CD4-positive, CD25-positive, alpha-beta regulatory T cell (primary cell): Measurements from ENCODE around the gene SNX6. TPM values are rescaled to one million over a fixed set of nuclear protein-coding genes. Genes with fewer than 3 reads are reported as not detected.
"Not testable (repeated sequence)": the region's sequence is repeated elsewhere in the genome, so short reads cannot be mapped to it uniquely, and the experiment has no call there.

ENCODE experiments used
- ATAC-seq, 2 donors: fragments of 150-1000 bp; cut with Tn5 transposase; one replicate each; pipeline ENCODE4 v1.10.0; 2021; ENCODE audit warnings: low read depth in 2 of 2, moderate number of reproducible peaks in 2 of 2, moderate library complexity in 1 of 2
- DNase-seq, 3 donors: peaks; one replicate each; pipeline versions ENCODE4 v3.0.0 to v3.0.0-alpha.2; 2012 to 2022; ENCODE audit warnings: mixed read lengths in 1 of 3
- H3K27ac ChIP-seq: one replicate; pipeline ENCODE4 v1.7.0; 2013; ENCODE audit warnings: mild to moderate bottlenecking, low read length; ENCODE audit not compliant: insufficient read depth, poor library complexity, severe bottlenecking
- H3K27me3 ChIP-seq: one replicate; pipeline ENCODE4 v1.7.0; 2013; ENCODE audit warnings: low read length; ENCODE audit not compliant: control insufficient read depth, insufficient read depth
- H3K36me3 ChIP-seq: one replicate; pipeline ENCODE4 v1.7.0; 2013; ENCODE audit warnings: mild to moderate bottlenecking, low read length, moderate library complexity; ENCODE audit not compliant: control insufficient read depth, insufficient read depth
- H3K4me1 ChIP-seq: 2 replicates; pipeline ENCODE4 v1.7.0; 2013; ENCODE audit warnings: mild to moderate bottlenecking, low read length; ENCODE audit not compliant: insufficient read depth, control insufficient read depth, poor library complexity, severe bottlenecking
- H3K4me3 ChIP-seq: one replicate; pipeline ENCODE4 v1.7.0; 2013; ENCODE audit warnings: low read depth, mild to moderate bottlenecking, low read length, moderate library complexity
- H3K9me3 ChIP-seq, 2 experiments: 1 replicate in 1 of 2; 2 replicates in 1 of 2; pipeline ENCODE4 v1.7.0; 2013; ENCODE audit warnings: low read length in 2 of 2, mild to moderate bottlenecking in 1 of 2, moderate library complexity in 1 of 2; ENCODE audit not compliant: control insufficient read depth in 2 of 2
- H3K27ac Mint-ChIP-seq, 3 donors: one replicate each; pipeline ENCODE4 v1.8.0; 2020 to 2022; ENCODE audit warnings: mild to moderate bottlenecking in 3 of 3, mixed read lengths in 3 of 3, moderate library complexity in 2 of 3
- H3K27me3 Mint-ChIP-seq: one replicate; pipeline ENCODE4 v1.8.0; 2022; ENCODE audit warnings: mild to moderate bottlenecking, mixed read lengths
- H3K36me3 Mint-ChIP-seq: one replicate; pipeline ENCODE4 v1.8.0; 2020; ENCODE audit warnings: mixed read lengths
- H3K4me1 Mint-ChIP-seq, 4 donors: one replicate each; pipeline ENCODE4 v1.8.0; 2020 to 2022; ENCODE audit warnings: mixed read lengths in 4 of 4, mild to moderate bottlenecking in 1 of 4
- H3K4me3 Mint-ChIP-seq, 4 donors: one replicate each; pipeline ENCODE4 v1.8.0; 2020 to 2022; ENCODE audit warnings: mild to moderate bottlenecking in 4 of 4, mixed read lengths in 4 of 4, moderate library complexity in 3 of 4
- H3K9me3 Mint-ChIP-seq, 7 donors: one replicate each; pipeline ENCODE4 v1.8.0; 2020 to 2022; ENCODE audit warnings: mixed read lengths in 7 of 7, mild to moderate bottlenecking in 3 of 7, moderate library complexity in 2 of 7
- polyA plus RNA-seq, 4 donors: library from polyadenylated mRNA; unstranded; fragments of 300-500 nt; fragmentation: Illumina TruSeq; gene quantifications; one replicate each; pipeline ENCODE4 v1.2.3, GENCODE V29; 2021
- total RNA-seq: library from RNA; stranded (reverse); gene quantifications from one replicate; pipeline ENCODE4 v1.2.3, GENCODE V29; 2022

The SNX6 gene
- total and polyA plus RNA-seq, 5 donors from 2014 or later: 88.7 to 171 (median 142) TPM

DNA sequence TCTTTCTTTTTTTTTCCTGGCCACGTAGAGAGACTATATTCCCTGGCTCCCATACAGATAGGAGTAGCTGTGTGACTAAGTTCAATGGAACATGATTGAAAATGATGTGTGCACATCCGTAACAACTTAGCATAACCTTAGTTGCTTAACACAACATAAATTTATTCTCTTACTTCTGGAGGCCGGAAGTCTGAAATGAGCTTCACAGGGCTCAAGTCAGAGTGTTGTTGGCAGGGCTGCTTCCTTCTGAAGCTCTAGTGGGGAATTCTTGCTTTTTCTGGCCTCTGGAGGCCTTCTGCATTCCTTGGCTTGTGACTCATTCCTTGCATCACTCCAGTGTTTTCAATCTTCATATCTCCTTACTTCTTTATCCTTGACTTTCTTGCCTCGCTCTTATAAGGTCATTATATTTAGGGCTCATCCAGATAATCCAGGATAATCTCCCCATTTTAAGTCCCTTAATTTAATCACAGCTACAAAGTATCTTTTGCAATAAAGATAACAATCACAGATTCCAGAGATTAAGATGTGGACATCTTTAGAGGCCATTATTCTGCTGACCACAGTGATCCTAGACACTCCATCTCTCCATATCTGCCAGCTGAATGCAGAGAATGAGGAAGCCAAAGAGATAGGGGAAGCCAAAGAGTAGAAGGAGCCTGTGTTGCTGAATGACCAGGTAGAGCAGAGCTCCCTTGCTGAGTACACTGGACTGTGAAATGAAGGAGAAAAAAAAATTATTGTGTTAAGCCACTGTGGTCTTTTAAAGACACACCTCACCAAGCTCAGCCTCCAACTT lies 21.0 kb upstream of the SNX6 start:
- Mint-ChIP-seq H3K36me3 (no peaks in the 10 kb centered on the region), H3K27ac (peak overlapping the region in 1 of 3 donors; percentile 6), H3K4me3 (no peak overlapping the region), H3K27me3 (peaks cover 5% of the 10 kb centered on the region), H3K4me1 (no peaks in the 10 kb centered on the region), H3K9me3 (no peaks in the 10 kb centered on the region)
- H3K9me3 ChIP-seq: no peaks in the 10 kb centered on the region
- H3K4me3 ChIP-seq: no peak overlapping the region
- no peaks in the 10 kb centered on the region for H3K36me3 ChIP-seq
- no peaks in the 10 kb centered on the region for H3K27me3 ChIP-seq
- no peak overlapping the region for H3K27ac ChIP-seq
- no peaks in the 10 kb centered on the region for H3K4me1 ChIP-seq
- no peak for DNase-seq
- no peak for ATAC-seq

DNA sequence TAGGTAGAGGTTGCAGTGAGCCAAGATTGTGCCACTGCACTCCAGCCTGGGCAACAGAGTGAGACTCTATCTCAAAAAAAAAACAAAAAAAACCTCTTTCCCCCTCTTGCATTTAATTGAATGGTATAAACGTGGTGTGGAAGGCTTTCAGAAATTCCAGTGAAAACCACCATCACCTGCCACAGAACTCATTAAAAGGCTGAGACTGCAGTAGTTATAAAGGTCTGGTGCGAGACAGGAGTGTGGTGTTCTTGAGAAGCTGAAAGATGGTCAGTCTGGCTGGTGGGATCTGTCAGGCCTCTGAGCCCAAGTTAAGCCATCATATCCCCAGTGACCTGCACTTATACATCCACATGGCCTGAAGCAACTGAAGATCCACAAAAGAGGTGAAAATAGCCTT lies 20.1 kb upstream of the SNX6 start:
- not testable (repeated sequence) for H3K4me3 Mint-ChIP-seq, H3K9me3 ChIP-seq, H3K9me3 Mint-ChIP-seq, H3K4me3 ChIP-seq, ATAC-seq, H3K27me3 Mint-ChIP-seq, H3K36me3 ChIP-seq, DNase-seq, H3K4me1 Mint-ChIP-seq, H3K4me1 ChIP-seq, H3K27ac ChIP-seq, H3K36me3 Mint-ChIP-seq, H3K27me3 ChIP-seq
- peak overlapping the region in 1 of 3 donors; percentile 1 for H3K27ac Mint-ChIP-seq

DNA sequence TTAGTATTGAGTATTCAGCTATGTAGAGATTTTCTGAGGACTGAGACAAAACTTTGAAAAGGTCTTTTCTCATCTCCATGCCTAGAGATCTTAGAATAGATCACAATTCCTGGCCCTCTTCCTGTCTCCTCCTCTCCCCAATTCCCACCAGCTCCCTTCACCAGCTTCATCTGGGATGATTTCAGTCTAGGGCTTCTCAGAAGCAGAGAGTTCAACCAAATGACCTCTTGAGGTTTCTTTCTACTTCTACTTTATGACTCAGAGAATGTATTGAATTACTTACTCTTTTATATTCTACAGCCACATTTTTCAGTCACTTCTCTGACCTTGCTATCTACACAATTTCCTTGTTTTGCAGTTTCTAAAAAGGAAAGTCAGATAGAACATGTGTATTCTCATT lies 19.4 kb upstream of the SNX6 start:
- ATAC-seq (no peak), DNase-seq (no peak)
- Histone ChIP-seq H3K4me3 (no peak overlapping the region), H3K36me3 (no peaks in the 10 kb centered on the region), H3K27ac (no peak overlapping the region), H3K9me3 (no peaks in the 10 kb centered on the region), H3K27me3 (no peaks in the 10 kb centered on the region), H3K4me1 (no peaks in the 10 kb centered on the region)
- peak overlapping the region in 1 of 3 donors; percentile 22 for H3K27ac Mint-ChIP-seq
- H3K4me3 Mint-ChIP-seq: no peak overlapping the region
- no peaks in the 10 kb centered on the region for H3K4me1 Mint-ChIP-seq
- H3K27me3 Mint-ChIP-seq: peaks cover 5% of the 10 kb centered on the region
- H3K9me3 Mint-ChIP-seq: no peaks in the 10 kb centered on the region
- H3K36me3 Mint-ChIP-seq: no peaks in the 10 kb centered on the region

DNA sequence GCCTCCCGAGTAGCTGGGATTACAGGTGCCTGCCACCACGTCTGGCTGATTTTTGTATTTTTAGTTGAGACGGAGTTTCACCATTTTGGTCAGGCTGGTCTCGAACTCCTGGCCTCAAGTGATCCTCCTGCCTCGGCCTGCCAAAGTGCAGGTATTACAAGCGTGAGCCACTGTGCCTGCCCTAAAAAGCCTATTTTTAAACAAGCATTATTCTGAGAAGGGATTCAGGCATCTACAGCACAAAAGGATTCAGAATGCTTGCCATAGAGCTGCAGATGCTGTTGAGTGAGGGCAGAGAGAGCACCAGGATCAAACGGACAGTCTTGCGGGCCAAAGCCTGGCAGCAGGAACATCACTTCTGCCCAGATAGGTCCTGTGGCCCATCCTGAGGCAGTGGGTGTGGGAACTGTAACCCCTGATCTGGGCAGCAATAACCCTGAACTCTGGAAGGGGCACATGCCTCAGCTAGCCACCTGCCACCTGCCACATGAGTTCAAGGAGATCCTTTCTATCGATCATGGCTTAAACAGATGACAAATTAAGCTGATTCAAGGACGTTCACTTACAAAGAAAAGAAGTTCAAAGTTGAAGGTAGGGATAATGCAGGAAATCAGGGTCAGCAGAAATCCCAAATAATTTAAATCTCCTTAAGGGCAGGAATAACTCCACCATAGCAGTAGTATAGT lies 16.8 kb upstream of the SNX6 start:
- H3K36me3 Mint-ChIP-seq: no peaks in the 10 kb centered on the region
- H3K27ac ChIP-seq: no peak overlapping the region
- H3K27me3 ChIP-seq: no peaks in the 10 kb centered on the region
- no peak overlapping the region for H3K27ac Mint-ChIP-seq
- H3K9me3 Mint-ChIP-seq: no peaks in the 10 kb centered on the region
- no peak for ATAC-seq
- no peaks in the 10 kb centered on the region for H3K36me3 ChIP-seq
- H3K4me3 Mint-ChIP-seq: no peak overlapping the region
- no peaks in the 10 kb centered on the region for H3K4me1 Mint-ChIP-seq
- no peaks in the 10 kb centered on the region for H3K9me3 ChIP-seq
- no peak for DNase-seq
- H3K4me3 ChIP-seq: no peak overlapping the region
- no peaks in the 10 kb centered on the region for H3K4me1 ChIP-seq
- peaks cover 5% of the 10 kb centered on the region for H3K27me3 Mint-ChIP-seq

DNA sequence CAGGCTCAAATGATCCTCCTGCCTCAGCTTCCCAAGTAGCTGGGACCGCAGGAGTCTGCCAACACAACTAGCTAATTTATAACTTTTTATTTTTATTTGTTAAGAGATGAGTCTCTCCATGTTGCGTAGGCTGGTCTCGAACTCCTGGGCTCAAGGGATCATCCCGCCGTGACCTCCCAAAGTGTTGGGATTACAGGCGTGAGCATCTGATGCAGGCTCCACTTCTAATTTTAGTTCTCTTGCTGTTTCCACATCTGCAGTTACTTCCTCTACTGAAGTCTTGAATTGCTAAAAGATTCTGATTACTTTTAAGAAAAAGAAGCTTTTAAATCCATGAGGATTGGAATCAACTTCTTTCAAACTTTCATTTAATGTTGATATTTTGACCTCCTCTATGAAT lies 13.4 kb upstream of the SNX6 start:
- no peaks in the 10 kb centered on the region for H3K36me3 ChIP-seq
- no peaks in the 10 kb centered on the region for H3K9me3 Mint-ChIP-seq
- no peaks in the 10 kb centered on the region for H3K9me3 ChIP-seq
- ATAC-seq: no peak
- no peaks in the 10 kb centered on the region for H3K4me1 Mint-ChIP-seq
- H3K4me3 ChIP-seq: no peak overlapping the region
- H3K27ac Mint-ChIP-seq: no peak overlapping the region
- no peaks in the 10 kb centered on the region for H3K27me3 ChIP-seq
- peaks cover 4% of the 10 kb centered on the region for H3K27me3 Mint-ChIP-seq
- H3K36me3 Mint-ChIP-seq: no peaks in the 10 kb centered on the region
- no peak overlapping the region for H3K27ac ChIP-seq
- H3K4me3 Mint-ChIP-seq: no peak overlapping the region
- no peaks in the 10 kb centered on the region for H3K4me1 ChIP-seq
- no peak for DNase-seq

DNA sequence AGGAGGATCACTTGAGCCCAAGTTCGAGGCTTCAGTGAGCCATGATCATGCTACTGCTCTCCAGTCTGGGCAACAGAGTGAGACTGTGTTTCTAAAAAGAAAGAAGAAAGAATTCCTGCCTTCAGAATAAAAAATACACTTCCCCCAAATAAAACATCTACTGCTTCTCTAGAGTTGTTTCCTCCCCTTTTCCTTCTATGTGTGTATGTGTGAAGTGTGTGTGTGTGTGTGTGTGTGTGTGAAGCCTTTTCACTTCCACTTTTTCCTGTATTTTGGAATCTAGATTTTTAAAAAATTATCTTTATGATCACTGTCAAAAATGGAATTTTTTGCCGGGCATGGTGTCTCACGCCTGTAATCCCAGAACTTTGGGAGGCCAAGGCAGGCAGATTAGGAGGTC lies 12.6 kb upstream of the SNX6 start:
- H3K36me3 Mint-ChIP-seq: no peaks in the 10 kb centered on the region

DNA sequence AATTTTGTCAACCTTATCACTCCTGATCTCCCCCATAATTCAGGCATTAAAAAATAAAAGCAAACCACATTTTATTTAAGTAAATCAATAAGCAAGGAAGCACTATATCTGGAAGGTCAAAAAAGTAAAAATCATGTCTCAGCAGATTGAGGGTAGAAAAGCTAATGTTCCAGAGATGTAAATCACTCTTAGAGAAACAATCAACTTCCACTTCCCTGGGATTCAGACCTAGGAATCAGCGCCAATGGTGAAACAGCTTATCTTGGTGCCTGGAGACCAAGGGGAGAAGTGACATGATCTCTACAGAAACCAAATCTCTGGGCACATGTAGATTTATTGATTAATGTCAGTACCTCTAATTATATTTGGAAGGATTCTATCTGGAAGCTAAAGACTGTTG lies 10.9 kb upstream of the SNX6 start:
- DNase-seq (no peak), ATAC-seq (no peak)
- H3K36me3 Mint-ChIP-seq: no peaks in the 10 kb centered on the region
- H3K4me3 Mint-ChIP-seq: no peak overlapping the region
- no peaks in the 10 kb centered on the region for H3K4me1 ChIP-seq
- H3K9me3 ChIP-seq: no peaks in the 10 kb centered on the region
- H3K36me3 ChIP-seq: no peaks in the 10 kb centered on the region
- no peaks in the 10 kb centered on the region for H3K27me3 ChIP-seq
- no peaks in the 10 kb centered on the region for H3K4me1 Mint-ChIP-seq
- H3K27ac Mint-ChIP-seq: no peak overlapping the region
- H3K4me3 ChIP-seq: no peak overlapping the region
- H3K27me3 Mint-ChIP-seq: peaks cover 4% of the 10 kb centered on the region
- no peaks in the 10 kb centered on the region for H3K9me3 Mint-ChIP-seq
- no peak overlapping the region for H3K27ac ChIP-seq

More for the DNA sequence above, 12.6 kb upstream of the SNX6 start:
- Mint-ChIP-seq H3K9me3 (no peaks in the 10 kb centered on the region), H3K4me1 (no peaks in the 10 kb centered on the region), H3K27ac (no peak overlapping the region), H3K27me3 (peaks cover 4% of the 10 kb centered on the region), H3K4me3 (no peak overlapping the region)
- Histone ChIP-seq H3K9me3 (no peaks in the 10 kb centered on the region), H3K4me3 (no peak overlapping the region), H3K27me3 (no peaks in the 10 kb centered on the region), H3K36me3 (no peaks in the 10 kb centered on the region), H3K27ac (no peak overlapping the region), H3K4me1 (no peaks in the 10 kb centered on the region)
- DNase-seq (no peak), ATAC-seq (no peak)

DNA sequence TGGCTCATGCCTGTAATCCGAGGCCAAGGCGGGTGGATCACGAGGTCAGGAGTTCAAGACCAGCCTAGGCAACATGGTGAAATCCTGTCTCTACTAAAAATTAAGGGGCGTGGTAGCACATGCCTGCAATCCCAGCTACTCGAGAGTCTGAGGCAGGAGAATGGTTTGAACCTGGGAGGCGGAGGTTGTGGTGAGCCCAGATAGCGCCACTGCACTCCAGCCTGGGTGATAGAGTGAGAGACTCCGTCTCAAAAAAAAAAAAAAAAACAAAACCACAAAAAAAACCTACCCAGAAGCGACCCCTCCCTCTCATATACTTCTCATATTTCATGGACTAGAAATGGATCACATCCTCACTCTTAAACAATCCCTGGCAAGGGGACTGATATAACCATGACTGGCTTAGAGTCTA lies 4.4 kb upstream of the SNX6 start:
- not testable (repeated sequence) for H3K36me3 ChIP-seq, H3K27me3 Mint-ChIP-seq, H3K36me3 Mint-ChIP-seq, H3K27me3 ChIP-seq, DNase-seq, H3K4me1 ChIP-seq, ATAC-seq, H3K9me3 ChIP-seq, H3K27ac Mint-ChIP-seq, H3K4me3 ChIP-seq, H3K27ac ChIP-seq, H3K9me3 Mint-ChIP-seq
- Mint-ChIP-seq H3K4me1 (peaks cover 0 to 14% (median 5%) of the 10 kb centered on the region in 4 donors), H3K4me3 (peak overlapping the region in 2 of 4 donors; percentile 10 to 34)
